GM19397 (cell line): ENCODE measurements around the gene R3HDML.
"Not testable (repeated sequence)": the region's sequence is repeated elsewhere in the genome, so short reads cannot be mapped to it uniquely, and the experiment has no call there.

Experiments used
- ATAC-seq: cut with Tn5 transposase; IDR thresholded peaks from one replicate; pipeline ENCODE4 v1.9.1; 2021; ENCODE audit warnings: mild to moderate bottlenecking, moderate library complexity; ENCODE audit not compliant: unreplicated experiment

R3HDML gene

GRCh38 chr20:44336725-44337380, at the start of gene R3HDML:
TSS of gene R3HDML (plus strand) at chr20:44337043. CDS start at chr20:44337158, 115 bp downstream.
- ATAC-seq: no peak

- no peak for ATAC-seq
Observed at GRCh38 chr20:44287272-44288097, 49.4 kb upstream of the R3HDML start.

GRCh38 chr20:44288252-44288651, 48.6 kb upstream of the R3HDML start:
- no peak for ATAC-seq

GRCh38 chr20:44291754-44292153, 45.1 kb upstream of the R3HDML start:
- no peak for ATAC-seq

GRCh38 chr20:44296011-44296410, 40.8 kb upstream of the R3HDML start:
- ATAC-seq: no peak

GRCh38 chr20:44297721-44298120, 39.1 kb upstream of the R3HDML start:
- ATAC-seq: no peak

GRCh38 chr20:44299011-44299535, 37.8 kb upstream of the R3HDML start:
- not testable (repeated sequence) for ATAC-seq

GRCh38 chr20:44301285-44301684, 35.6 kb upstream of the R3HDML start:
- ATAC-seq: no peak

GRCh38 chr20:44302026-44302669, 34.7 kb upstream of the R3HDML start:
- ATAC-seq: no peak

- no peak for ATAC-seq
Observed at GRCh38 chr20:44302736-44303135, 34.1 kb upstream of the R3HDML start.

- ATAC-seq: no peak
Observed at GRCh38 chr20:44304383-44304782, 32.5 kb upstream of the R3HDML start.

- ATAC-seq: no peak
Observed at GRCh38 chr20:44306927-44307326, 29.9 kb upstream of the R3HDML start.

GRCh38 chr20:44309763-44310663, 26.8 kb upstream of the R3HDML start:
- ATAC-seq: no peak

- ATAC-seq: peak; percentile 94
Observed at GRCh38 chr20:44310664-44311639, 25.9 kb upstream of the R3HDML start, which contains the start of gene FITM2. TSS of gene FITM2 (minus strand) at chr20:44311202. CDS start at chr20:44311148, 54 bp downstream.

- no peak for ATAC-seq
Observed at GRCh38 chr20:44314870-44315269, 22.0 kb upstream of the R3HDML start.

GRCh38 chr20:44319839-44320422, 16.9 kb upstream of the R3HDML start:
- ATAC-seq: no peak

- no peak for ATAC-seq
Observed at GRCh38 chr20:44324343-44324742, 12.5 kb upstream of the R3HDML start.

GRCh38 chr20:44326391-44327159, 10.3 kb upstream of the R3HDML start:
- ATAC-seq: no peak
